ENCODE measurements around the gene RNGTT.
"Not testable (repeated sequence)": the region's sequence is repeated elsewhere in the genome, so short reads cannot be mapped to it uniquely, and the experiment has no call there.

RNGTT gene

DNA sequence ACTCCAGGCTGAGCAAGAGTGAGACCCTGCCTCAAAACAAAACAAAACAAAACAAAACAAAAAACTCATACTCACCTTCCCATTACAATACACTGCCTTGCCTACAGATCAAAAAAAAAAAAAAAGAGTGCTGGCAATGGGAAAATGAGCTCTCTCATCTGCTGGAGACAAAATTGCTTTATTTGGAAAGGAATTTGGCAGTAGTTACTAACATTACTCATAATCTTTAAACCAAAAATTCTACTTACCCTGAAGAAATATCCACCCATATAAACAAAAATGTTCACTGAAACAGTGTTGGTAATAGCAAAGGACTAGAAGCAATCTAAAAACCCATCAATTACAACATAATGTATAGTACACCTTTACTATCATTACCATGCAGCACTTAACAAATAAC is 120.4 kb downstream of the RNGTT start:
- Mint-ChIP-seq H3K4me1 (ENCODE audit: low read depth) (peaks cover 2% of the 10 kb centered on the region), H3K36me3 (ENCODE audit: low read depth) (peaks cover 25% of the 10 kb centered on the region), H3K27ac (no peak overlapping the region), H3K4me3 (no peak overlapping the region), H3K27me3 (ENCODE audit: low read depth) (no peaks in the 10 kb centered on the region), H3K9me3 (peaks cover 11% of the 10 kb centered on the region)

DNA sequence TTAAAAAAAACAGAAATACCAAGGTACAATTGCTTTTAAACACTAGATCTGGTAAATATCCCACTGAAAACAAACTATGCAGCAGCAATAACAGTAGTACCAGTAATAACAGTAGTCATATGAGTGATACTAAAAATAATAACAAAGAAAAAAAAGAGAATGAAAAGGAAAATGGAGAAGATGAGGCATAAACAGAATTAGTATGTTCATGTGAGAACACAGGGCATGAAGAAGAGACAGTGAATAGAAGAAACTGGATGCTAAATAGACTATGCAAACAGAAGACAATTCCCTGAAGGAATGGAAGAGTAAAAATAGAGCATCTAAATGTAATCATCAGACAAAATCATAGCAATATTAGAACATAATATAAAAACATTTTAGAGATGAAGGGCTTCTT is 121.1 kb downstream of the RNGTT start:
- no peak overlapping the region for H3K4me3 Mint-ChIP-seq
- H3K36me3 Mint-ChIP-seq (ENCODE audit: low read depth), result peaks cover 27% of the 10 kb centered on the region
- H3K27ac Mint-ChIP-seq, result no peak overlapping the region
- no peaks in the 10 kb centered on the region for H3K27me3 Mint-ChIP-seq (ENCODE audit: low read depth)
- peaks cover 11% of the 10 kb centered on the region for H3K9me3 Mint-ChIP-seq
- peaks cover 2% of the 10 kb centered on the region for H3K4me1 Mint-ChIP-seq (ENCODE audit: low read depth)

DNA sequence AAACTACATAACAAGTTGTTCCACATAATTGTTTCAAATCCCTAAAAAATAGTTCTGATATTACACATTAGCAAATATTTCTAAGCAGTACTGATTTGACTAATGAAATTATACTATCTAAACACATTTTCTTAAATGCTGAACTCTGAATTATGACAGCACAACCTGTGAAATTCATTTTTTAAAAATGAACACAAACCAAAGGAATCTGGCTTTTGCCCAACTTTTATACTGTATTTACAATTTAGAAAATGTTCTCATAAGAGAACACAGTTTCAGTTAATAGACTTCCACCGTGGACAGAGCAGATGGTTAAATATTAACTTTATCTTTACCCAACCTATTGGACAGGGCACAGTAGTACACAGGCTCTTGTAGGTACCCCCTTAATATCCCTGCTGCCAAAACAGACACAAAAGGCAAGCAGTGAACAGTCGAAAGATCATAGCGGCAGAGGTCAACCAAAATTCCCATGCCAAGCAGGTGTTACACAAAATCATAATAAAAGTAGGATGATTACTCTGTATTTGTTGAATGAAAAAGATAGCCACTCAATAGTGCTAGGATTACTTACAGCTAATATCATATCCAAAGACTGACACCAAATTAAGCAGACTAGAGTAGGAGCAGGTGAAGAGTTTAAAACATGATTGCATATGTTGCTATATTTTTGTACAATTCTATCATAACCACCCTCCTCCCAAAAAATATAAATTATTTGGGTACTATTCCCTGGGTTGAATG is 122.5 kb downstream of the RNGTT start:
- no peak overlapping the region for H3K4me3 Mint-ChIP-seq
- H3K4me1 Mint-ChIP-seq (ENCODE audit: low read depth), result peaks cover 2% of the 10 kb centered on the region
- no peaks in the 10 kb centered on the region for H3K27me3 Mint-ChIP-seq (ENCODE audit: low read depth)
- H3K36me3 Mint-ChIP-seq (ENCODE audit: low read depth), result peaks cover 34% of the 10 kb centered on the region
- peaks cover 19% of the 10 kb centered on the region for H3K9me3 Mint-ChIP-seq
- H3K27ac Mint-ChIP-seq, result no peak overlapping the region

DNA sequence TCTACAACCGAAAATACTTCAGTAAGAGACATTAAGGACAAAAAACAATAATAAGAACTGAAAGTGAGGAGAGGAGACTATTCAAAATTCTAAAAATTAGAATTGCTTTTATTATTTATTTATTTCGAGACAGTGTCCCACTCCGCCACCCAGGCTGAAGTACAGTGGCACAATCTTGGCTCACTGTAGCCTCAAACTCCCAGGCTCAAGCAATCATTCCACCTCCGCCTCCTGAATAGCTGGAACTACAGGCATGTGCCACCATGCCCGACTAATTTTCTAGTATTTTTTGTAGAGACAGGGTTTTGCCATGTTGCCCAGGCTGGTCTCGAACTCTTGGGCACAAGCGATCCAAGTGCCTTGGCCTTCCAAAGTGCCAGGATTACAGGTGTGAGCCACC is 123.1 kb downstream of the RNGTT start:
- Mint-ChIP-seq H3K27ac (no peak overlapping the region), H3K27me3 (ENCODE audit: low read depth) (no peaks in the 10 kb centered on the region), H3K4me1 (ENCODE audit: low read depth) (peaks cover 2% of the 10 kb centered on the region), H3K36me3 (ENCODE audit: low read depth) (peaks cover 34% of the 10 kb centered on the region), H3K4me3 (no peak overlapping the region), H3K9me3 (peaks cover 24% of the 10 kb centered on the region)

DNA sequence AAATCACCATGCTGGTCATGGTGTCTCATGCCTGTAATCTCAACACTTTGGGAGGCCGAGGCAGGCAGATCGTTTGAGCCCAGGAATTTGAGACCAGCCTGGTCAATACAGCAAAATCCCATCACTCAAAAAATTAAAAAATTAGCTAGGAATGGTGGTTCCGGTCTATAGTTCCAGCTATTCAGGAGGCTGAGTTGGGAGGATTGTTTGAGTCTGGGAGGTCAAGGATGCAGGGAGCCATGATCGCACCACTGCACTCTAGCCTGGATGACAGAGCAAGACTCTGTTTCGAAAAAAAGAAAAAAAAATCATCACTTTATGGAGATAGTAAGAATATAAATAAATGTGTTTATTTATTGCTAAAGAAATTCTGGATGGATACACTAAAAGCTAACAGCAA is 124.1 kb downstream of the RNGTT start:
- H3K4me3 Mint-ChIP-seq, result no peak overlapping the region
- peaks cover 2% of the 10 kb centered on the region for H3K4me1 Mint-ChIP-seq (ENCODE audit: low read depth)
- H3K27me3 Mint-ChIP-seq (ENCODE audit: low read depth), result no peaks in the 10 kb centered on the region
- peaks cover 29% of the 10 kb centered on the region for H3K9me3 Mint-ChIP-seq
- H3K27ac Mint-ChIP-seq, result no peak overlapping the region
- H3K36me3 Mint-ChIP-seq (ENCODE audit: low read depth), result peaks cover 39% of the 10 kb centered on the region

DNA sequence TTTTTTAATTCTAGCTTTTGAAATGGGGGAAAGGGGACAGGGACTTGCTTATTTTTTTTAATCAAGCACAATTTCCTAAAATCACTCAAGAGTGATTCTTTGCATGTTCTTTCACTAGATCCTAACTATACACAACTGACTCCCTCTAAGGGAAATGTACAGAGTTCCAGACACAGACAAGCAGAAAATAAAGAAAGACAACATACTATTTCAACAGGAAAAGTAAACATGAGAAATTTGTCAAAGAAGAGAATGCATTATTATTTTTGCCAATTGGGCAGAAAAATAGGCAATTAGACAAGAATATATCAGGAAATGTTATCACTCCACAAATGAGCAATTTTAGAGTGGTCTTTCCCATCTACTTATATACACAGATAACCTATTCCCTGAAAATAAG is 128.2 kb downstream of the RNGTT start:
- Mint-ChIP-seq H3K36me3 (ENCODE audit: low read depth) (peaks cover 57% of the 10 kb centered on the region), H3K4me3 (no peak overlapping the region), H3K27ac (no peak overlapping the region), H3K4me1 (ENCODE audit: low read depth) (no peaks in the 10 kb centered on the region), H3K27me3 (ENCODE audit: low read depth) (no peaks in the 10 kb centered on the region), H3K9me3 (peaks cover 61% of the 10 kb centered on the region)

DNA sequence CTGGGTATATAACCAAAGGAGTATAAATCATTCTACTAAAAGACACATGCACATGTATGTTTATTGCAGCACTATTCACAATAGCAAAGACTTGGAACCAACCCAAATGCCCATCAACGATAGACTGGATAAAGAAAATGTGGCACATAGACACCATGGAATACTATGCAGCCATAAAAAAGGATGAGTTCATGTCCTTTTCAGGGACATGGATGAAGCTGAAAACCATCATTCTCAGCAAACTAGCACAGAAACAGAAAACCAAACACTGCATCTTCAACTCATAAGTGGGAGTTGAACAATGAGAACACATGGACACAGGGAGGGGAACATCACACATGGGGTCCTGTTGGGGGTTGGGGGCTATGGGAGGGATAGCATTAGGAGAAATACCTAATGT is 130.3 kb downstream of the RNGTT start:
- H3K9me3 Mint-ChIP-seq, result peaks cover 73% of the 10 kb centered on the region
- not testable (repeated sequence) for H3K27me3 Mint-ChIP-seq (ENCODE audit: low read depth)

DNA sequence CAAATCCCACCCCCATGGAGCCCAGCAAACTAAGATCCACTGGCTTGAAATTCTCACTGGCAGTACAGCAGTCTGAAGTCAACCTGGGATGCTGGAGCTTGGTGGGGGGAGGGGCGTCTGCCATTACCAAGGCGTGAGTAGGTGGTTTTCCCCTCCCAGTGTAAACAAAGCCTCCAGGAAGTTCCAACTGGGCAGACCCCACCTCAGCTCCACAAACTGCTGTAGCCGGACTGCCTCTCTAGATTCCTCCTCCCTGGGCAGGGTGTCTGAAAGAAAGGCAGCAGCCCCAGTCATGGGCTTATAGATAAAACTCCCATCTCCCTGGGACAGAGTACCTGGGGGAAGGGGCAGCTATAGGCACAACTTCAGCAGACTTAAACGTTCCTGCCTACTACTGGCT is 135.8 kb downstream of the RNGTT start:
- H3K4me1 Mint-ChIP-seq (ENCODE audit: low read depth); H3K27ac Mint-ChIP-seq; H3K4me3 Mint-ChIP-seq; H3K27me3 Mint-ChIP-seq (ENCODE audit: low read depth): not testable (repeated sequence)
- peaks cover 42% of the 10 kb centered on the region for H3K9me3 Mint-ChIP-seq
- peaks cover 47% of the 10 kb centered on the region for H3K36me3 Mint-ChIP-seq (ENCODE audit: low read depth)

More for the DNA sequence above, 130.3 kb downstream of the RNGTT start:
- H3K27ac Mint-ChIP-seq; H3K4me1 Mint-ChIP-seq (ENCODE audit: low read depth); H3K4me3 Mint-ChIP-seq: not testable (repeated sequence)
- H3K36me3 Mint-ChIP-seq (ENCODE audit: low read depth), result peaks cover 64% of the 10 kb centered on the region

DNA sequence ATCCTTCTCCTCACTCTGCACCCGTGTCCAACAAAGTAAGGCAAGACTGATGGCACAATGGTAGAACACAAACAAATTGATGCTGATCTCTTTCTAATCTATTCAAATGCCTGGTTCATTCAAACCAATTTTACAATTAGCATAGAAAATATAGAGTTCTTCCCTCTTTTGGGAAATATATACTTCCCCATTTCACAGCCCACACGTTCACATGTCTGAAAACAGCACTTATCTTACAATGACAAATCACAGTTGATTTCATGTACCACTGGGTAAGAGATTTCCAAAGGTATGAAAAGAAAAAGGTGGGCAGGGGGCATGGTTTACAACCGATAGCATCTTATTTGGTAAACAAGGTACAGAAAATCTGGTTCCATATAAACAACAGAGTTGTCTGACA is 137.6 kb downstream of the RNGTT start:
- Mint-ChIP-seq H3K27me3 (ENCODE audit: low read depth) (no peaks in the 10 kb centered on the region), H3K4me1 (ENCODE audit: low read depth) (no peaks in the 10 kb centered on the region), H3K9me3 (peaks cover 26% of the 10 kb centered on the region), H3K4me3 (no peak overlapping the region), H3K27ac (no peak overlapping the region), H3K36me3 (ENCODE audit: low read depth) (peaks cover 35% of the 10 kb centered on the region)

DNA sequence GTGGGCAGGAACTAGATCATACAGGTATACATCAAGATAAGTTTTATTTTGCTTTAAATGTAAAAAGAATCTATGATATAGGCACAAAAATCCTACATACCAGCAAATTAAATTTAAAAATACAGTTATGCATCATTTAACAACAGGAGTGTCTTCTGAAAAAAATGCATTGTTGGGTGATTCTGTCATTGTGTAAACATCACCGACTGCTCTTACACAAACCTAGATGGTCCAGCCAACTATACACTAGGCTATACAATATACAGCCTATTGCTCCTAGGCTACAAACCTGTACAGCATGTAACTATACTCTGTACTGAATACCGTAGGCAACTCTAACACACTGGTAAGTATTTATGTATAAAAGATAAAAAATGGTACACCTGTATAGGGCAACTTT is 139.4 kb downstream of the RNGTT start:
- Mint-ChIP-seq H3K36me3 (ENCODE audit: low read depth) (peaks cover 23% of the 10 kb centered on the region), H3K4me3 (no peak overlapping the region), H3K9me3 (peaks cover 10% of the 10 kb centered on the region), H3K27ac (no peak overlapping the region), H3K27me3 (ENCODE audit: low read depth) (no peaks in the 10 kb centered on the region), H3K4me1 (ENCODE audit: low read depth) (no peaks in the 10 kb centered on the region)

DNA sequence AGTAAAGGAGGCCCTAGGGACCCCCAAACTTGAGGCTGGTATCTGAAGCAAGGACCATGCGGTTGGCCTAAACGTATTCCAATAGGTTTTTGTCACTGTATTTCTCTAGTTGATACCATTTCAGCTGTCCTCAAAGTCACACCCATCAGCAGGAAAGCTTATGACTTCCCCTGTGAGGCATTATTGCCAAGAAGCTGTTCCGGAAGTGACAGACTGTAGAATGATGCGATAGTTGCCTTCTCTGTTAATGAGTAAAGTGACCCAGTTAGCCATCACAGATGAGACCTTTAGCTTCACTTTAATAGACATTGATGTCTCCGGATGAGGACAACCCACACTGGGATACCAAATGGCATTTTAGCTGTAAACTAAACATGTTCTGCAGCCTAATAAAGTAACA is 147.9 kb downstream of the RNGTT start:
- Mint-ChIP-seq H3K9me3 (no peaks in the 10 kb centered on the region), H3K27ac (no peak overlapping the region), H3K4me1 (ENCODE audit: low read depth) (no peaks in the 10 kb centered on the region), H3K27me3 (ENCODE audit: low read depth) (no peaks in the 10 kb centered on the region), H3K36me3 (ENCODE audit: low read depth) (peaks cover 4% of the 10 kb centered on the region), H3K4me3 (no peak overlapping the region)

DNA sequence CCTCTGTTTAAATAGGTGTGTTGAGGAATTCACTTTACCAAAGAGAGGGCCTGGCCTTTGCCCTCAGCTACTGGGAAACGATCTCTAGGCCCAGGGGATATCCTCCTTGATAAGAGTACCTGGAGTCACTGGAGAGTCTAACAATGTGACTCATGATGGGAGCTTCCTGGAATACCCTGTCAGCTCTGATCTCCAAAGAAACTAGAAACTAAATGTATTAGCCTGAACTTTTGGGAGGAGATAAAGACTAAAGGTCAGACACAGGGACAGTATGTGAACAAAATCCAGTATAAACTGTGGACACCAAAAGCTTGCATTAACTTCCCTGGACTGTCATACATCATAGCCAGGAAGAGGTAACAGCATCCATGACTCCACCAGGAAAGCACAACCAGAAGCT is 148.5 kb downstream of the RNGTT start:
- Mint-ChIP-seq H3K4me1 (ENCODE audit: low read depth) (no peaks in the 10 kb centered on the region), H3K27me3 (ENCODE audit: low read depth) (no peaks in the 10 kb centered on the region), H3K36me3 (ENCODE audit: low read depth) (peaks cover 4% of the 10 kb centered on the region), H3K4me3 (no peak overlapping the region), H3K9me3 (no peaks in the 10 kb centered on the region), H3K27ac (no peak overlapping the region)

DNA sequence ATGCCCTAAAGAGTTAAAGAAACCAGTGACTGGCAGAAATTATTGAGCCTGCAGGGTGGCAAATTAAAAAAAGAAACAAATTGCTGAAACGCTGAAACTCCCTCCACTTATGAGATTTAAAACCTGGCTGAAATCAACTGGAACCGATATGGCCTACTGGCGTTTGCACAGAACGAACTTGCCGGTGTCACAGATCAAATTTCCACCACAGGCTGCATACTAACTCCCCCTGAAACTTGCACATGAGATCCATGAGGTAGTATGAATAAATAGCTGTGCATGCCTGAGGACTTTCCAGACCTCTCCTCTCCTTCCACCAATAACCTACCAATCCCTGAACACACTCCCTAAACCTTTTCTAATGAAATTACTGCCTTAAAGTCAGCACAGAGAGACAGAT is 150.4 kb downstream of the RNGTT start:
- H3K27ac Mint-ChIP-seq, result no peak overlapping the region
- H3K27me3 Mint-ChIP-seq (ENCODE audit: low read depth), result no peaks in the 10 kb centered on the region
- H3K4me3 Mint-ChIP-seq, result no peak overlapping the region
- H3K9me3 Mint-ChIP-seq, result no peaks in the 10 kb centered on the region
- H3K4me1 Mint-ChIP-seq (ENCODE audit: low read depth), result no peaks in the 10 kb centered on the region
- H3K36me3 Mint-ChIP-seq (ENCODE audit: low read depth), result peaks cover 7% of the 10 kb centered on the region

DNA sequence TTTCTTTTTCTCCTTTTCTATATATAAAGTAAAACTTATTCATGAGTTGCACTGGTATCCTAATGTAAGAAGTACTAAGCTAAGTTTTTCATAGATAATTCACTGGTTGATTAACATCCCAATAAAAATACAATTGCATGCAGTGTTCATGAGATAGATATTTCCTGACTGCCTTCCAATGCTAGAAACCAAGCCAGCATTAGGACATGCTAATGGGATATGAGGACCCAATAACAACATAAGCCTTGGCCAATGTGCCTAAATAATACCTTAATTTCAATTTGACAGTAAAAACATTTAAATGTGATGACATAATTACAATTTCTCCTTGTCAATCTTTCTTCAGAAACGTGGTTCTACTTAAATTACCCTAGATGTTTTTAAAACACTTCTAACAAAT is 152.7 kb downstream of the RNGTT start:
- Mint-ChIP-seq H3K4me3 (no peak overlapping the region), H3K27me3 (ENCODE audit: low read depth) (no peaks in the 10 kb centered on the region), H3K9me3 (peaks cover 16% of the 10 kb centered on the region), H3K4me1 (ENCODE audit: low read depth) (peaks cover 3% of the 10 kb centered on the region), H3K36me3 (ENCODE audit: low read depth) (peaks cover 18% of the 10 kb centered on the region), H3K27ac (no peak overlapping the region)

DNA sequence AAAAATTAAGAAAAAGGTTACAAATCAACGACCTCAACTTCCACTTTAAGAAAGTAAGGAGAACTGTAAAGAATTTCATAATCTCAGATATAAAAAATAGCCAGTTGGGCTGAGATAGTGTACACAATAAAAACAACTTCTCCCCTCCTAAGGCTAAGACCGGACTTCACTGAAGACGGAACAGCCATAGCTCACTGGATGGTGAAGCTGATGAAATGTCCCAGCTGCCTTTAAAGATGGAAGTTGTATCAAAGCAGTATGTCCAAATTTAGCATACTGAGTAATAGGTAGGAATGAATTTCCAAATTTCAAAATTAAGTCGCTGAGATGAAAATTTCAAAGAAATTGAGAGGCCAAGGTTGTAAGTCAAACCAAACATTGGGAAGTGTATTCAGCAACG is 153.3 kb downstream of the RNGTT start:
- H3K4me3 Mint-ChIP-seq, result no peak overlapping the region

DNA sequence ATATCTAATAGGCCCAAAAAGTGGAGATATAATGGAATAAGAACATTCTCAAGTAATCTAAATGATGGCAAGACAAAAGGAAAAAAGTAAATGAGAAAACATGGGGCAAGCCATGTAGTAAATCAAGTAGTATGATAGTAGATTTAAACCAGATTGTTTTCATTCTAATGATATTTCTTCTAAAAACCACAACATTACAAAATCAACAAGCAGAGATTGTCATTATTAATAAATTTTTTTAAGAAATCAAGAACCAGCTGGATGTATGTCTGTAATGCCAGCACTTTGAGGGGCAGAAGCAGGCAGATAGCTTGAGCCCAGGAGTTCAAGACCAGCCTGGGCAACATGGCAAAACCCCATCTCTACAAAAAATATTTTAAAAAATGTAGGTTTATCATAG is 155.0 kb downstream of the RNGTT start:
- no peak overlapping the region for H3K27ac Mint-ChIP-seq
- H3K4me3 Mint-ChIP-seq, result no peak overlapping the region
- H3K4me1 Mint-ChIP-seq (ENCODE audit: low read depth), result peaks cover 13% of the 10 kb centered on the region
- H3K9me3 Mint-ChIP-seq, result peaks cover 25% of the 10 kb centered on the region
- peaks cover 29% of the 10 kb centered on the region for H3K36me3 Mint-ChIP-seq (ENCODE audit: low read depth)
- H3K27me3 Mint-ChIP-seq (ENCODE audit: low read depth), result no peaks in the 10 kb centered on the region

More for the DNA sequence above, 153.3 kb downstream of the RNGTT start:
- H3K36me3 Mint-ChIP-seq (ENCODE audit: low read depth), result peaks cover 23% of the 10 kb centered on the region
- H3K27ac Mint-ChIP-seq, result no peak overlapping the region
- H3K9me3 Mint-ChIP-seq, result peaks cover 22% of the 10 kb centered on the region
- H3K4me1 Mint-ChIP-seq (ENCODE audit: low read depth), result peaks cover 8% of the 10 kb centered on the region
- H3K27me3 Mint-ChIP-seq (ENCODE audit: low read depth), result no peaks in the 10 kb centered on the region

Measured in T-helper 1 cell treated with Interleukin-12 subunit alpha and Interleukin-12 subunit beta and Interleukin-4 antibody, amounts not matched to agents 30 μg/mL and 1 μg/mL, for 36 hours (primary cell).